Measurements from ENCODE around the gene STPG1.
A peak's percentile ranks its signal among the peaks of the same experiment; 100 is the strongest.

Gene STPG1

DNA sequence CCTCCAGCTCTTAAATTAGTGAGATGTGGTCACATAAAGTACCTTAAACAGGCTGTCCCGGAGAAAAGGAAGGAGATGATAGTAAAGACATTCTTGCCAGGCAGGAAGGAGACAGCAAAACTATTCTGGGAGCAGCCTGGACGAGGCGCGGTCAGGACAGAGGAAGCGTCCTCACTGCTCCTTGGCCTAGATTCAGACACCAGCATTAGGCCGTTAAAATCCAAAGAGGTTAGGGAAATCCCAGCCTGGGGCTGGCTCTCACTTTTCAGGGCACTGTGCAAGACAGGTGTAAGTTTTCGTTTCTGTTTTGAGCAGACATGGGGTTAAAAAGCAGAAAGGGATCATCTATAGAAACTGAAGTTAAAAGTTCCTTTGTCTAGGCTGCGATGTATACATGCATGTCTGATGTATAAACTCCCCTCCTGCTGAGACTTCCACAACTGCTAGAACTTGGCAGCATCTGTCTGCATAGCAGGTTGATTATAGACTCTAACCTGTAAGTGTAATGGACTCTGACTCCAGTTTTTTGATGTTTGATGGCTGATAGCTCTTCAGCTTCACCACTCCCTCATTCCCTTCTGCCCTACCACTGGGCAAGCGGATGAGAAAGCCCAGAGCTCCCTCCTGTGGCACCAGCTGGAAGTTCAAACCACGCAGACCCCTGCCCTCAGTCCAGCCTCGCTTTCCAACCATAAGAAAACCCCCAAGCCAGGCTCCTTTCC lies 21.5 kb downstream of the STPG1 start:
- peak; percentile 30 for DNase-seq

- peak; percentile 88 for DNase-seq
Observed at GRCh38 chr1:24390924-24391782, 22.4 kb downstream of the STPG1 start.

- no peak for DNase-seq
Observed at GRCh38 chr1:24389231-24389678, 24.3 kb downstream of the STPG1 start.

GRCh38 chr1:24388331-24388885 lies 25.2 kb downstream of the STPG1 start:
- DNase-seq: no peak

- DNase-seq: no peak
Observed at GRCh38 chr1:24387636-24388175, 25.9 kb downstream of the STPG1 start.

GRCh38 chr1:24386931-24387330 lies 26.7 kb downstream of the STPG1 start:
- no peak for DNase-seq

DNA sequence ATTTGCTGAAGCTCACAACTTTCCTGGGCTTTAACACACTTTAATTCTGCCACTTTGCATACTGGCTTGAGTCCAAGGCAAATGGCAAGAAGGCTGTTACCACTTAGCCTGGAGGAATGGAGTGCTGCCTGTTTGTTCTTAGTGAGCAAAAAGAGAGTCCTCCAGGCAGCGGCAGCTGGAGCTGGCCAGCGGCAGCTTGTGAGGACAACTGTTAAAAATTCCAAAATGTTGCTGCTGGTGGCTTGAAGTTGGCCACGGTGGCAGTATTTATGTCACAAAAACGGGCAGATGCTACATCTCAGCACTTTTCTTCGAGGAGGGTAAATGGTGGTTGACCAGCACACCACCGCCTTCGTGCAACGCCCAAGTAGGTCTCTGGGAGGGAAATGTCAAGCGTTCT lies 27.3 kb downstream of the STPG1 start:
- no peak for DNase-seq

DNA sequence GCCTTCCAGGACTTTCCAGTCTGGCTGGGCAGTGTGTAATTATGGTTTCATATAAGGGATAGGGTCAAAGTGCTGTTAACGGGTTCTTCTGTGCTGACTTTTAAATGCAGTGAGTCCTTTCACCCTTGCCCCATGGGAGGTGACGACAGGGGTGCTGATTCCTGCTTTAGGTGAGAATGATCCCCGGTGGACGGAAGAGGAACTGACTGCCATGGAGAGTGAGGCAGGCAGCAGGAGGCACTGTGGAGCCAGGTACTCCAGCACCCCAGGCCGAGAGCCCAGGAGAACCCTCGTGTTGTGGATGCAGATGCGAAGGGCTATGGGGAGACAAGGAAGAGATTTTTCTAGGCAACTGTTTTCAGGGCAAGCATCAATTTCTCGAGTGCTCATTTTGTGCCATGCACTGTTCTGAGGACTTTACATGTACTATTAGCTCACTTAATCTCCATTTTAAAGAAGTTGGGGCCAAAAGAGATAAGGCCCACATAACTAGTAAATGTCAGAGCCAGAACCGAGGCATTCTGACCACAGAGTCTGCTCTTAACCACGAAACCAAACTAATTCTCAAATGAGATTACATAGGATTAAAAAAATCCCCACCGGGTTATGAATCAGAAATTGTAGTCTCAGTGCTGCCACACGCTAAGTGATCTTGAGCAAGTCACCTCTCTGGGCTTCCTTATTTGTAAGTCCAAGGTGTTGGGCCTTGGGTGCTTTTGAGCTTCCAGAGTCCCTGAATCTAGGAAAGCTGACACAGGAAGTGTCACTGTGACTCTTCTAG lies 28.2 kb downstream of the STPG1 start:
- peak; percentile 39 for DNase-seq

DNA sequence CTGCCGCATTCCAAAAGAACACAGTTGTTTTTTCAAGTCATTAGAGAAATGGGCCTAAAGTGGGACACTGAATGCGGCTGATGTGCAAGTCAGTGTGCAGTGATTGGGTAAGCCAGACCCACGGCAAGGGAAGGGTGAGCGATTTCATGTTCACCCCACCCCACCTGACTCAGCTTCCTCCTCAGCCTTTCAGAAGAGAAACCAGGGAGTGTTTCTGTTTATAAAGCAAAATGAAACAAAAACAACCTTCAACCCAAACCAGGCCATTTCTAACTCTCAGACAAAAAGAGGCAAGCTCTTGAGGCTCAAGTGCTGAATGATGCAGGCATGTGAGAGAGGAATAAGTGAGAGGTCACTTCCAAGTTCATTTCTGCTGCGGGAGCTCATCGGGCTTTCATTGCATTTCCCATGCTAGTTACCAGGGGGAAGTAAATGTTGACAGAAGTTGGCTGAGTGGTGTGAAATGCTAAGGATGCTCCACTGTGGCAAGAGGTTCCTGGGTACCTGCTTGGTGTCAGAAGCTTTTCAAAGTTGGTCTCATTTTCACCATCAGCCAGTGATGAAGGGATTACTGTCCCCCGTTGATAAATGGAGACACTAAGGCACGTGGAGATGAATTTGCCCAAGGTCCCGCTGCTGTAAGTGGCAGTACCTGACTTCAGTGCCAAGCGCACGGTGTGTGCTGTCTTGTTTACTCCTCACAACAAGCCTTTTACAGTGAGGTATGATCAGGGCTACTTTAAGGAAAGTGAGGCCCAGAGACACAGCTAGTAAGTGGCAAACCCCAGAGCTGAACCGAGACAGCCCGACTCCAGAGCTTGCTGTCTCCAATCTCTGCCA lies 29.1 kb downstream of the STPG1 start:
- DNase-seq: peak; percentile 93

GRCh38 chr1:24383381-24383940 lies 30.1 kb downstream of the STPG1 start:
- peak; percentile 17 for DNase-seq

- no peak for DNase-seq
Observed at GRCh38 chr1:24382165-24382577, 31.4 kb downstream of the STPG1 start.

GRCh38 chr1:24381256-24381655 lies 32.3 kb downstream of the STPG1 start:
- no peak for DNase-seq

- DNase-seq: no peak
Observed at GRCh38 chr1:24380508-24380907, 33.1 kb downstream of the STPG1 start.

- peak; percentile 29 for DNase-seq
Observed at GRCh38 chr1:24379733-24380315, 33.8 kb downstream of the STPG1 start.

DNA sequence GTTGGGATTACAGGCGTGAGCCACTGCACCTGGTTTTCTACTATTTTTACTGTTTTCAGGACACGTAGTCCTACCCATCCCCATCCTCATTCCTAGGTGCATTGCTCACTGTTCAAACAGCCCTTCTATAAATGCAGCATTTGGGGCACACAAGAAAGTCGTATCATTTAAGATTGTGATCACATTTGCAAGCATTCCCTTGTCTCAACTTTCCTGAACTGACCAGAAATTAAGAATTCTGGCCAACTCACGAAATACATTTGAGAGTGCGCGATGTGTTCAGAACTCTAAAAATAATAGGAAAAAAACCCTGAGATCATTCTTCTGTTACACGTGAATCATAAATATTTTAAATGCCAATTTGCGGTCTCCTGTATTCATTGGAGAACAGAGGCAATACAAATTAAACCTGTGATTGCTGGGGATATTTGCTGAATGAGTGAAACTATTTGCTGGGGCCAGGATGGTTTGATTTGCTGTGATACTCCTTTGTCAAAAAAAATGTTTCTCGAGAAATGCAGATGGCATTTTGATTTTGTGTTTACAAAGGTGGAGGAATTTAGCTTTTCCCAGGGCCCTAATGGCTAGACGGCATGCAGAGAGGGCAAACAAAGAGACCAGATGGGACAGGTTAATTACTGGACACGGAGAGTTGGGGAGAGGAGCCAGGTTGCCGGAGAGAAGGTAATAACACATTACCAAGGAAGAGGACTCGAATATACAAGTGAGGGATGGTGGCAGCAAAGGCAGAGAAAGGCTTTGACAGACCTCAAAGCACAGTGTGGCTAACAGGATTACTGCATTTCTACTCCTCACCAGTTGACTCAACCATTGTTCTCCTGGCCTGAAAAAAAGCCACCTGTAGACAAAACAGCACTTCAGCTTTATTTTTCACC lies 38.4 kb downstream of the STPG1 start:
- DNase-seq: no peak

- DNase-seq: no peak
Observed at GRCh38 chr1:24373710-24374109, 39.9 kb downstream of the STPG1 start.

DNA sequence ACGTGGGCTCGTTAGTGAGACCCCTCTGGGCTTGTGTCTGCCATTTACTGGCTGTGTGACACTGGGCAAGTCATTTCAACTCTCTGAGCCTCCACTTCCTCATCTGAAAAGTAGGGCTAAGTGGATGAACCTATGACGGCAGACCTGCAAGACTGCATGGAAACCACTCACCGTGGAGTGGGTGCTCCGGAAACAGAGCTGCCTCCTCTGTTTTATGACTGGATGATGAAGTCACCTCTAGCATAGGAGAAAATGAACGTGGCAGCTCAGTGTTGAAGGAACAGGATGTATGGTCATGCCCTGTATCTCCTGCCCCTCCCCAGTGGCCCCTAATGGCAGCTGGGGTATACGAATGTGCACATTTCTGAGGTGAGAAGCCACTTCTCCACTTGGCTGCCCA lies 40.5 kb downstream of the STPG1 start:
- DNase-seq: peak; percentile 10

- no peak for DNase-seq
Observed at GRCh38 chr1:24369801-24370200, 43.8 kb downstream of the STPG1 start.

GRCh38 chr1:24369199-24369598 lies 44.4 kb downstream of the STPG1 start:
- DNase-seq: no peak

DNA sequence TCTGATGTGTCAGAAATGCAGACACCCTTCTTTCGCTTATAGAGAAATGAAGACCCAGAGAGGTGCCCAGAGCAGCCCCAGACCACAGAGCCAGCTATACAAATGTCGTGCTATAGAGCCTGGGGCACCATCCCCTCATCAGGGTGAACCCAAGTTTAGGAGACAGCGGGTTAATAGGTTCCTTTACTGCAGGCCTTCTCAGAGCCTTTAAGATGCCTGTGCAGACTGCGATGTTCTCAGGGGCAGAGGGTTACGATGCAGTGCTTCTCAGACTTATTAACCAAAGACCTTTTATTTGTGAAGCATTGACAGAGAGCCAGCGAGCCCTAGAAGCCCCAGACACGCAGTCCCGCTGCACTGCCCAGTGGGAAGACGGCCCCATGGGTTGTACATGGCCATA lies 46.9 kb downstream of the STPG1 start:
- DNase-seq: no peak
